ENCODE measurements around the gene TMED7.
A peak's percentile ranks its signal among the peaks of the same experiment; 100 is the strongest.
"Not testable (repeated sequence)": the region's sequence is repeated elsewhere in the genome, so short reads cannot be mapped to it uniquely, and the experiment has no call there.

Gene TMED7

DNA sequence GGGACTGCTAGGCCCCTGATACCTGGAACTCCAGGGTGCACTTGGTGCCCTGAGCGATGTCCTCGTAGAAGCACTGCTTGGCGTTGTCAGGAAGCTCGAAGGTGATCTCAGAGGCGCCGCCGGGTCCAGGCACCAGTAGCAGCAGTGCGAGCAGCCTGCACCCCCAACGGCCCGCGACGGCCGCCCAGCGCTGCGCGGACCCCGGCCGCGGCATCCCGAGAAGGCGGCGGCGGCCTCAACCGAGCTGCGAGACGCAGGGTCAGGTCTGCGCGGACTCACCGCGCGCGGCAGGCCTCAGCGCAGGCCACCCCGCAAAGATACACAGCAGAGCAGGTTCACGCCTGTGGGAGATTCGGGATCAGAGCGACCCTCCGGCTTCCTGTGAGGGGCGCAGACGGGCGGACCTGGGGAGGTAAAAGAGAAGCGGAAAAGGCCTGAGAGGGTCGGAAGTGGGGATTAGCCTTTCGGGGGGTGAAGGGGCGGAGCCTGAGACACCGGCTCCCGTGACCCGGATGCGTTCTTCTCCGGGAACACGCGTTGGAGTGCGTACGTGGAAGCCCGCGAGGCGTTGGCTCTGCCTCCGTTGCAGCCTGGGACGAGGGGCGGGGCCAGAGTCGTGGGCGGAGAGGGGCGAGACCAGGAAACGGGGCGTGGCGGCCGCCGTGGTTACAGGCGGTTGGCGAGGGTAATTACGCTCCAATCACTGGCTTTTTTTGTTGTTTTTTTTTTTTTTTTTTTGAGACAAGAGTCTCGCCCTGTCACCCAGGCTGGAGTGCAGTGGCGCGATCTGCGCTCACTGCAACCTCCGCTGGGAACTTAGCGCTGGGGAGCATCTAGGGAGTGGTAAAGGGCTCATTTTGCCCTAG, at the start of gene TMED7:
Gene TMED7, minus strand, starts transcription at position 458 of the 866 bp plus-strand sequence. Its CDS starts 244 bp downstream, at position 214.
- DNase-seq (ENCODE audit: low read depth), result peak; percentile 100

DNA sequence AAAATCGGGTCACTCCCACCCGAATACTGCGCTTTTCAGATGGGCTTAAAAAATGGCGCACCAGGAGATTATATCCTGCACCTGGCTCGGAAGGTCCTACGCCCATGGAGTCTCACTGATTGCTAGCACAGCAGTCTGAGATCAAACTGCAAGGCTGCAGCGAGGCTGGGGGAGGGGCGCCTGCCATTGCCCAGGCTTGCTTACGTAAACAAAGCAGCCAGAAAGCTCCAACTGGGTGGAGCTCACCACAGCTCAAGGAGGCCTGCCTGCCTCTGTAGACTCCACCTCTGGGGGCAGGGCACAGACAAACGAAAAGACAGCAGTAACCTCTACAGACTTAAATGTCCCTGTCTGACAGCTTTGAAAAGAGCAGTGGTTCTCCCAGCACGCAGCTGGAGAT, 48.9 kb upstream of the TMED7 start:
- DNase-seq (ENCODE audit: low read depth), result not testable (repeated sequence)

DNA sequence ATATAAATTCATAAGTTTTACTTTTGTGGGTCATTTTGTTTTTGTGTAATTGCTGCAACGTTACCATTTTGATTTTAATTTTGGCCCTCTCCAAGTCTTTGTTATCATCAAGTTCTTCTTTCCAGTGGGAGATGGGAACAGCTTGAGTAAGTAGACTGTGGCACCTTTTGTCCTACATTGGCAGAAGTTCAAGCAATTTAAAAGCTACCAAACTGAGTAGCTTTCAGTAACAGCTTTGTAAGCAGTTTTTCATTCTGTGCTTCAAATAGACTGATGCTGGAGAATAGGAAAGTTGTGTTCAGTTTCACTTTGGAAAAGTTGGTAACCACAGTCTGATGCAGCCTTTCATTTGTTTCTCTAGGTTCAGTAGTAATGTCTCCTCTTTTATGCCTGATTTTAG, 47.8 kb upstream of the TMED7 start:
- no peak for DNase-seq (ENCODE audit: low read depth)

- no peak for DNase-seq (ENCODE audit: low read depth)
Observed at GRCh38 chr5:115671939-115672338, 46.1 kb upstream of the TMED7 start.

- DNase-seq (ENCODE audit: low read depth), result no peak
Observed at GRCh38 chr5:115666023-115666422, 40.2 kb upstream of the TMED7 start.

DNA sequence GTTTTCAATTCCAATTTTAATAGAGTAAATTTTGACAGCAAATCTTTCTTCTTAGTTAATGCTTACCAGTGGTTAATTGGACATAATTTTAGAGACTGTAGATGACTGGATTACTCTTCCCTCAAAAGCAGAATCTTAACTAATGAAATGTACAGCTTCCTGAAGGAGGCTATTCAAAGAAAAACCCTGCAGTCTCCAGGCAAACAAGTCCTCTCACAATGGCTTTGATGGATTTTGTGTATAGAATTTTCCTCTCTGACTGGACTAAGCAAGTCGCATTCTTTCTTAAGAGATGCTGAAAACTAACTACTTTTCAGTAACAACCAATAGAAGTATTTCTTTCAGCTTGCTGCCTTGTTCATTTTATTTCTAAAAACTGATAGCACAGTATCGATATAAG, 35.7 kb upstream of the TMED7 start:
- DNase-seq (ENCODE audit: low read depth), result no peak

GRCh38 chr5:115661101-115661500, 35.3 kb upstream of the TMED7 start:
- DNase-seq (ENCODE audit: low read depth), result no peak

GRCh38 chr5:115657881-115658233, 32.0 kb upstream of the TMED7 start:
- DNase-seq (ENCODE audit: low read depth), result no peak

DNA sequence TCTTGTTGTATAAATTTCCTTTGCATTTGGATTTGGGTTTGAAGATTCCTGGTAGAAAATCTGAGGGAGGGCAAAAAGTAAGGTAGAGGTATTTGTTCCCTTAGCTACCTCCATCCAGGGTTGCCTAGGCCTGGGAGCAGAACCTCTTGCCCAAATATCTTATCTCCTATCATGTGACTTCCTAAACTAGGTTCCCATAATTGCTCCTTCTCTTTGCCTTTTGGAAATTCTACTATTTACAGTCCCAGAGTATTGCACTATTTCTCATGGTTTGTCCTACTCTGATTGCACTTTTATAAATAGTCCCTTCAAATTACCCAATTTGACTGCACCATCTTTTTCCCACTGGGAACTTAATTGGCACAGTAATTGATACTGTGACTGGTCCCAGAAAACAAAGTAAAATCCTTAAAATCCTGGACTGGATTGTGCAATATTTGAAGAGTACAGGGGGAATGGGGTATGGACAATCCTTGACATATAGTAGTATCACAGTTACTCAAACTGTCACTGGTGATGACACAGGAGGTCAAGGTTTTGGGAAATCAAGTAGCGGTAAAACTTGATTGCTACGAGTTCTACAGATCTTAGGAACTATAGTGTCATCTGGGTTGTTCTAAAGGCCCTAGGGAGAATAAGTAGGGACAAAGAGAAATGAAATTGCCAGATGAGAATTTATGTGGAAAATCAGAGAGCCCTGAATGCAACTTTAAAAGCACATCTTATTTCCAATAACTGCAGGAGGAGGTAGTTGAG, 31.5 kb upstream of the TMED7 start:
- DNase-seq (ENCODE audit: low read depth), result no peak

- no peak for DNase-seq (ENCODE audit: low read depth)
Observed at GRCh38 chr5:115656404-115656803, 30.6 kb upstream of the TMED7 start.

DNA sequence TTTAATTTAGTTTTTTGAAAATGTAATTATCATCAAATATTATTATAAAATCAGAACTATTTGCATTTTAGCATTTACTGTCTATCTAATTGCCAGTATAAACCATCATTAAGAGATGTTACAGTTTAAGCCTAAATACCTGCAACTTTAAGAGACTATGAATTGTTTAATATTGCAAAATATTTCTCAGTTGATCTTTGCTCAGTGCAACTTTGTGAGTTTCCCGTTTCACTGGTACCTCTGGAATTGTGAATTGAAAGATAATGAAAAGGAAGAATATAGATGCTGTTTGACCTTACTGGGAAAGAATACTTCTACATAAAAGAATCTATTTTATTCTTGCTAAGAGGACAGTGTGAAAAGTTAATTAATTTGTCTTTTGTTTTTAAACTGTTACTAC, 30.2 kb upstream of the TMED7 start:
- DNase-seq (ENCODE audit: low read depth), result no peak

DNA sequence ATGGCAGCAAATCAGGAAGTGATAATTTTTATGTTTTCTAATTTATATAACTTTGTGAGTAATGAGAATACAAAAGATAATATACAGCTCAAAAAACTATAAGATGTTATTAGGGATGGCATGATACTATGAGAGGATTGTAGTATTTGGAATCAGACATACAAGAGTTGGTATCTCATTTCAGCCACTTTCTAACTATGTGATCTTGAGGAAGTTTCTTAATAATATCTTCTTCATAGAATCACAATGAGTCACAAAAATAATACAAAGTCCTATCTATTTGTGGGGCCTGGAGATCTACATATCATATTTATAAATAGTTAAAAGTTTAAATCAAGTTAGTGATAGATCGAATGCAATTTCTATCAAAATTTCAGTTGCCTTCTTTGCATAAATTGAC, 23.7 kb upstream of the TMED7 start:
- no peak for DNase-seq (ENCODE audit: low read depth)

DNA sequence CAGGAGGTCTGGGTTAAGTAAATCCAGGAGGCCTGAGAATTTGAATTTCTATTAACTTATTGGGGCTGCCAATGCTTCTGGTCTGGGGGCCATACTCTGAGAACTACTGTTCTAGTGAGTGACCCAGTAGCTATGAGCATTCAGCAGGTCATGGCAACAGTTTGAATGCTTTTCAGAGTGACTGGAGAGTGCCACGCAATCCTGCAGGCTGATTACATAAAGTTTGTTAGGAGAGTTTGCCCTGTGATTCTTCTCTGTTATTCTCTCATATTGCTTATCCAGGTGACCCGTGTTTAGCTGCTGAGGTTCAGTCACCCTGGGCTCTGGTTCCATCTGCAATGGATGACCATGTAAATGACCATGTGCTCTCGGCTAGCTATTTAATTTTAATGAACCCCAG, 22.2 kb upstream of the TMED7 start:
- no peak for DNase-seq (ENCODE audit: low read depth)

DNA sequence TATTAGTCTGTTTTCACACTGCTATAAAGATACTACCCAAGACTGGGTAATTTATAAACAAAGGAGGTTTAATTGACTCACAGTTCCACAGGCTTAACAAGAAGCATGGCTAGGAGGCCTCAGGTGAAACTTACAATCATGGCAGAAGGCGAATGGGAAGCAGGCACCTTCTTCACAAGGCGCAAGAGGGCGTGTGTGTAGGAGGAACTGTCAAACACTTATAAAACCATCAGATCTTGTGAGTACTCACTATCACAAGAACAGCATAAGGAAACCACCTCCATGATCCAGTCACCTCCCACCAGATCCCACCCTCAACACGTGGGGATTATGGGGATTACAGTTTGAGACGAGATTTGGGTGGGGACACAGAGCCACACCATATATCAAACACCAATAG, 19.6 kb upstream of the TMED7 start:
- DNase-seq (ENCODE audit: low read depth), result not testable (repeated sequence)

- DNase-seq (ENCODE audit: low read depth), result no peak
Observed at GRCh38 chr5:115644046-115644445, 18.2 kb upstream of the TMED7 start.

DNA sequence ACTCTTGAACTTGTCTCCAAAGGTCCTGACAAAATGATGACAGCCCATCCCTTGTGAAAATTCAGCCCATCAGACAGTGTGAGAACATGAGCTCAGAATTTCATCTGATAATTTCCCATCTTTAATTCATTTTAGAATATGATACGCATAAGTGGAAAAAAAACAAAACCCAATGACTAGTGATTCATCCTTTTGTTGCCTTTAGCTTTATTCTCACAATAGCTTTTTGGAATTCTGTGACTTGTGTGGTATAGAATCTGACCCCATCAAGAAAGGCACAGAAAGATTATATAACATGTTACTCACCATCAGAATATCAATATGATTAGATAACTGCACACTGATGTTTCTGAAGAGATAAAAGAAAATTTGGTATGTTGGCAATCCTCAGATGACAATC, 16.1 kb upstream of the TMED7 start:
- DNase-seq (ENCODE audit: low read depth), result no peak

- no peak for DNase-seq (ENCODE audit: low read depth)
Observed at GRCh38 chr5:115640274-115640673, 14.4 kb upstream of the TMED7 start.

- DNase-seq (ENCODE audit: low read depth), result no peak
Observed at GRCh38 chr5:115639377-115639776, 13.5 kb upstream of the TMED7 start.

DNA sequence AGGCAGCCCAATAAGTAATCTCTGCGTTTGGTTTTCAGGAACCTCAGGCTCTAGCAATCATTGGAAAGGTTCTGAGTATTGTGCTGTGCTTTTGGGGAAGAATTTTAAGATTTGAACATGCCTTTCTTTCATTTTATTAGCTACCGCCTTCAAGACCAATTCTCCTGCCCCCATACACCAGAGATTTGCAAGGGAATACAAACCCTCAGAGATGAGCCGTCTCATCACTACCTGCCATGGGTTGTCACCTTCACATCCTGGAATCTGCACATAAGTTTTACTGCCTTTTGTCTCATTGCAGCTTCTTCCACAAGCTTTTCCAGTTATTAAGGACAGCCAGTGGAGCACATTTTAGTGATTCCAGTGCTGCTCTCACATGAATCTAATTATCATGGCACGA, 11.7 kb upstream of the TMED7 start:
- DNase-seq (ENCODE audit: low read depth), result no peak

DNA sequence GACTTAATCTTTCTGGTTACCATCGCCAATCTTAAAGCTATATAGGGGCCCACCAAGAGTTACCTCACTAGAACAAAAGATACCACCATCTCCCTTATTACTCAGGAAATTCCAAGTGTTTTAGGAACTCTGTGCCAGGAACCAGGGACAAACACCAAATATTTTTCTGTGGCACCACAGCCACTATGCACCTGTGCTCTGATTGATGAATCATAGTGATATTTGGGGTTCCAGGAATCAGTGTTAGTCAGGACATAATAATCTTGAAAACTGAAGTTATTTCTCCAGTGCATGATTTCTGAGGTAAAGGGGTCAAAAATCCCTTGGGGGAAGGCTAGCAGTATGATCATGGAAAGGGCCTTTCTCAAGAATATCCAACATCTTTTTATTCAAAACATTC, 10.2 kb upstream of the TMED7 start:
- DNase-seq (ENCODE audit: low read depth), result no peak

DNA sequence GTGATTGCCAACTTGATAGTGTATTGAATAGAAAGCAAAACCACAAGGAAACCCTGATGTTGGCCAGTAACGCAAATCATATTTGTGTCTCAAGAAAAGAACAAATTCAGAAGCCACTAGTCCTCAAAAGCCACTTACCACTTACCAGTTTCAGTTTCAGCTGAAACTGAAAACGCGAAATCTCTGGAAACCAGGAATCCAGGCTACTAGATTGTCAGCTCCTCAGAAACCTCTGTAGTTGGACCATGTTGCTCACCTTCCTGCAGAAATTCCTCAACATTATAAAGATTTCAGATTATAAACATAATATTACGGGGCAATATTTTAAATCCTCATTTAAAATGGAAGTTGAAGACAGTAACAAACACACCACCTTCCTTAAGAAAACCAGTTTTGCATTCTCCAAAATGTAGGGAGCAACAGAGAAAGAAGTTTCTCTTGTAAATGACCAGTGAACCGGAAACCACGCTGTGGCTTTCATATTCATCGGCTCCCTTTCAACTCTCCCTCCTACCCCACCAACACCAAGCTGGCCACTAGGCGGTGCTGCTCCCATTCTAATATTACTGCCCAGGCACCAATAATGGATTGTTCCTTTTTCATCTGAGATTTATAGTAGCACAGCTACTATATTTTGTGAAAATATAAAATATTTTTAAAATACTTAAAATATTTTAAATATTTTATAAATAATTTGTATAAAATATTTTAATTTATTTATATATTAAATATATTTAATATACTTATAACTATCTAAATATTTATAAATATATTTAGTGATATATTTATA, 8.7 kb upstream of the TMED7 start:
- DNase-seq (ENCODE audit: low read depth), result peak; percentile 80

DNA sequence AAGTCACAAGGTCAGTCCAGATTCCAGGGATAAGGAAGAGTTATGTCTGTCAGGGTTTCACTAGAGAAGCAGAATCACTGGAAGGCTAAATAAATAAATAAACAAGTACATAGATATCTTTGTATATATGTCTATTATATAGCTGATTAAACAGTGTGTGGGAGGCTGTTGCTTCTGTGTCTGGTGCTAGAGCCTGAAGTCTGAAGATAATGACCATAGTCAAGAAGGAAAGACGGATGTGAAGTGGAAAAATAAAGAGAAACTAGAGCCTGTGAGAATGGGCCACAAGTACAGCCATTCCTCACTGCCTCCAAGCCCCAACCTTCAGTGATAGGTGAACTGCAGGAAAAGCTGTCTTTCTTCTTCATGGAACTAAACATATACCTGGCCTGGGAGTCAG, 4.1 kb upstream of the TMED7 start:
- DNase-seq (ENCODE audit: low read depth), result no peak
